Smooth muscle cell (in vitro differentiated cells): ENCODE measurements around the gene C22orf23. TPM values are rescaled to one million over a fixed set of nuclear protein-coding genes. Genes with fewer than 3 reads are reported as not detected.

Experiments used
- DNase-seq: peaks from one replicate; lab custom pipeline; 2025; ENCODE audit not compliant: unreplicated experiment; lab: John Stamatoyannopoulos, UW
- H2AFZ ChIP-seq: fragments of 200-600 bp; sonication (generic); 2 replicates; pipeline ENCODE4 v1.6.0; 2016; ENCODE audit warnings: antibody characterized with exemption, low read depth, mild to moderate bottlenecking
- H3F3A ChIP-seq: fragments of 200-600 bp; sonication (generic); 2 replicates; pipeline ENCODE4 v1.6.0; 2017; ENCODE audit warnings: antibody characterized with exemption, low read depth
- H3K27ac ChIP-seq: fragments of 200-600 bp; sonication (generic); 2 replicates; pipeline ENCODE4 v1.5.1; 2016; ENCODE audit warnings: low read depth, mild to moderate bottlenecking
- H3K27me3 ChIP-seq: fragments of 200-600 bp; sonication (generic); 2 replicates; pipeline ENCODE4 v1.6.1; 2016; ENCODE audit warnings: low read depth, mild to moderate bottlenecking
- H3K36me3 ChIP-seq: fragments of 200-600 bp; sonication (generic); 2 replicates; pipeline ENCODE4 v1.5.1; 2016; ENCODE audit warnings: low read depth
- H3K4me1 ChIP-seq: fragments of 200-600 bp; sonication (generic); 2 replicates; pipeline ENCODE4 v1.5.1; 2016; ENCODE audit warnings: low read depth
- H3K4me2 ChIP-seq: fragments of 200-600 bp; sonication (generic); 2 replicates; pipeline ENCODE4 v1.6.0; 2016; ENCODE audit warnings: mild to moderate bottlenecking
- H3K4me3 ChIP-seq: fragments of 200-600 bp; sonication (generic); 2 replicates; pipeline ENCODE4 v1.5.1; 2016; ENCODE audit warnings: mild to moderate bottlenecking
- H3K79me2 ChIP-seq: fragments of 200-600 bp; sonication (generic); 2 replicates; pipeline ENCODE4 v1.6.0; 2016; ENCODE audit warnings: low read depth, mild to moderate bottlenecking
- H3K9ac ChIP-seq: fragments of 200-600 bp; sonication (generic); 2 replicates; pipeline ENCODE4 v1.6.0; 2016; ENCODE audit warnings: low read depth
- H3K9me3 ChIP-seq: fragments of 200-600 bp; sonication (generic); replicated peaks from 2 replicates; pipeline ENCODE4 v1.5.1; 2016; ENCODE audit warnings: low read depth
- H4K20me1 ChIP-seq: fragments of 200-600 bp; sonication (generic); 2 replicates; pipeline ENCODE4 v1.6.0; 2016; ENCODE audit warnings: low read depth
- CTCF ChIP-seq: fragments of 200-600 bp; sonication (generic); IDR thresholded peaks from 2 replicates; pipeline ENCODE4 v1.5.1; 2017; ENCODE audit warnings: borderline replicate concordance, mild to moderate bottlenecking, antibody characterized with exemption; ENCODE audit not compliant: insufficient read depth, poor library complexity, severe bottlenecking
- WGBS: methylation state at CpG from one replicate; pipeline ENCODE4 v1.1.7; 2016; ENCODE audit warnings: low lambda C conversion rate; 5-methylcytosine and 5-hydroxymethylcytosine counted together
- polyA plus RNA-seq: library from polyadenylated mRNA; unstranded; fragments of >200 nt; fragmentation: Nextera tagmentation; extraction: Ambion mirVana; gene quantifications from 2 replicates; pipeline ENCODE4 v1.2.1, GENCODE V29; 2016
- total RNA-seq: library from RNA; depleted of rRNA; stranded (reverse); fragments of >200 nt; gene quantifications from 2 replicates; pipeline ENCODE4 v1.2.3, GENCODE V29; 2014

Gene C22orf23
- total and polyA plus RNA-seq, 2 experiments from 2014 or later: 0.18 to 2.4 TPM

GRCh38 chr22:37924386-37925065 lies 28.9 kb downstream of the C22orf23 start:
- Histone ChIP-seq H3K9ac (no peak overlapping the region), H3K4me1 (no peaks in the 10 kb centered on the region), H3F3A (no peaks in the 10 kb centered on the region), H3K4me2 (no peak overlapping the region), H2AFZ (no peak overlapping the region), H3K27me3 (no peaks in the 10 kb centered on the region), H3K36me3 (peaks cover 9% of the 10 kb centered on the region), H3K9me3 (no peaks in the 10 kb centered on the region), H3K79me2 (no peaks in the 10 kb centered on the region), H3K27ac (no peak overlapping the region), H4K20me1 (peaks cover 9% of the 10 kb centered on the region), H3K4me3 (no peak overlapping the region)
- TF ChIP-seq CTCF: no peak
- no peak for DNase-seq
- WGBS: 94% methylated on average over 18 of the region's 18 CpGs

GRCh38 chr22:37923927-37924326 lies 29.5 kb downstream of the C22orf23 start:
- no peak overlapping the region for H3K4me3 ChIP-seq
- H4K20me1 ChIP-seq: peaks cover 9% of the 10 kb centered on the region
- H3K9me3 ChIP-seq: no peaks in the 10 kb centered on the region
- H3K4me1 ChIP-seq: no peaks in the 10 kb centered on the region
- no peaks in the 10 kb centered on the region for H3F3A ChIP-seq
- H2AFZ ChIP-seq: no peak overlapping the region
- DNase-seq: no peak
- H3K36me3 ChIP-seq: peaks cover 9% of the 10 kb centered on the region
- H3K4me2 ChIP-seq: no peak overlapping the region
- no peak overlapping the region for H3K27ac ChIP-seq
- WGBS: 95% methylated on average over 4 of the region's 4 CpGs
- TF ChIP-seq CTCF: no peak
- no peak overlapping the region for H3K9ac ChIP-seq
- H3K27me3 ChIP-seq: no peaks in the 10 kb centered on the region
- no peaks in the 10 kb centered on the region for H3K79me2 ChIP-seq

GRCh38 chr22:37922191-37922590 lies 31.2 kb downstream of the C22orf23 start:
- H3K9ac ChIP-seq: no peak overlapping the region
- H3K27me3 ChIP-seq: no peaks in the 10 kb centered on the region
- DNase-seq: no peak
- 100% methylated on average over 11 of the region's 11 CpGs for WGBS
- no peak overlapping the region for H3K4me3 ChIP-seq
- H3F3A ChIP-seq: no peaks in the 10 kb centered on the region
- peaks cover 9% of the 10 kb centered on the region for H4K20me1 ChIP-seq
- H3K27ac ChIP-seq: no peak overlapping the region
- peaks cover 5% of the 10 kb centered on the region for H3K36me3 ChIP-seq
- no peak overlapping the region for H3K4me2 ChIP-seq
- no peaks in the 10 kb centered on the region for H3K9me3 ChIP-seq
- H3K4me1 ChIP-seq: no peaks in the 10 kb centered on the region
- TF ChIP-seq CTCF: no peak
- no peak overlapping the region for H2AFZ ChIP-seq
- no peaks in the 10 kb centered on the region for H3K79me2 ChIP-seq

- Histone ChIP-seq H3K9me3 (no peaks in the 10 kb centered on the region), H2AFZ (no peak overlapping the region), H3K4me2 (no peak overlapping the region), H3K27me3 (no peaks in the 10 kb centered on the region), H3K79me2 (no peaks in the 10 kb centered on the region), H3K9ac (no peak overlapping the region), H3K36me3 (peaks cover 5% of the 10 kb centered on the region), H3F3A (no peaks in the 10 kb centered on the region), H4K20me1 (no peaks in the 10 kb centered on the region), H3K4me1 (no peaks in the 10 kb centered on the region), H3K27ac (no peak overlapping the region), H3K4me3 (no peak overlapping the region)
- DNase-seq: no peak
- over 99% methylated on average over 5 of the region's 5 CpGs for WGBS
- TF ChIP-seq CTCF: no peak
These were observed 33.3 kb downstream of the C22orf23 start for GRCh38 chr22:37920126-37920525.
